Osteocyte (in vitro differentiated cells): ENCODE measurements around the gene EFNA5. TPM values are rescaled to one million over a fixed set of nuclear protein-coding genes. Genes with fewer than 3 reads are reported as not detected.

ENCODE experiments used
- DNase-seq: peaks from one replicate; pipeline ENCODE4 v3.0.0; 2021; ENCODE audit warnings: mixed read lengths; ENCODE audit not compliant: unreplicated experiment; ENCODE audit errors: extremely low spot score
- H3K27ac Mint-ChIP-seq: one replicate; pipeline ENCODE4 v1.8.0; 2021; ENCODE audit warnings: mild to moderate bottlenecking, mixed read lengths; ENCODE audit not compliant: unreplicated experiment
- H3K27me3 Mint-ChIP-seq: one replicate; pipeline ENCODE4 v1.8.0; 2021; ENCODE audit warnings: mixed read lengths; ENCODE audit not compliant: unreplicated experiment
- H3K36me3 Mint-ChIP-seq: one replicate; pipeline ENCODE4 v1.8.0; 2021; ENCODE audit warnings: mixed read lengths; ENCODE audit not compliant: unreplicated experiment
- H3K4me1 Mint-ChIP-seq: one replicate; pipeline ENCODE4 v1.8.0; 2021; ENCODE audit warnings: mixed read lengths; ENCODE audit not compliant: unreplicated experiment
- H3K4me3 Mint-ChIP-seq: one replicate; pipeline ENCODE4 v1.8.0; 2021; ENCODE audit warnings: mild to moderate bottlenecking, moderate library complexity, mixed read lengths; ENCODE audit not compliant: unreplicated experiment
- H3K9me3 Mint-ChIP-seq: one replicate; pipeline ENCODE4 v1.8.0; 2021; ENCODE audit warnings: mixed read lengths; ENCODE audit not compliant: unreplicated experiment
- CTCF ChIP-seq: fragments of 200-600 bp; sonication (generic); IDR thresholded peaks from 2 replicates; pipeline ENCODE4 v1.5.0; 2021; ENCODE audit warnings: antibody characterized with exemption, mild to moderate bottlenecking, moderate library complexity
- total RNA-seq: library from RNA; stranded (reverse); gene quantifications from 2 replicates; pipeline ENCODE4 v1.2.1, GENCODE V29; 2021

Gene EFNA5
- total RNA-seq, 1 donor from 2014 or later = 34.2 TPM

DNA sequence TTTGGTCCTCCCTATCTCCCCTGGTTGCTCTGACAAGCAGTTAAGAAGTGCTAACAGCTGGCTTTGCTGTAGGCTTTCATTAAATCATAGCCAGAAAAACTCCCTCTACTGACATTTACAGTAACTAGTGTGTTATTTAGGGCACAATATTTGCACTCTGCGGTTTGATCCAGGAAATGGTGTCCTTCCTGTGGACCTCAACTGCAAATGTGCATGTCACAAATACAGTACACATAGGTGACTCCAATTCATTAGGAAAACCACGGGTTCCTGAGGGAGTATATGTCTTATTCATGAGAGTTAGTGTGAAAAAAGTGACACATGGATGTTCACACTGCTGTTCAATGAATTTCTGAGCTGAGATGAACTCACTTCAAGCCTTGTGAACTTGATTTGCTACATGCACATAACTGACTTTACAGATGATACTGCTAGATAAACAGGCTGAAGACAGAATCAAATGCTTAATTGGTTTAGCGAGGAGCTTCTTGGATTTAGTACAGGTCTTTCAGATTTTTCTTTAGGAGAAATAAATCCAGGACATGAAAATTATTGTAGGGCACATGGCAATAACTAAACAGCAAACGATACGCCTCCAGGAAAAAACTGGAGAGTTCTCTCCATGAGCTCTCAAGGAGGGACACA lies 281.5 kb downstream of the EFNA5 start:
- DNase-seq = no peak
- no peaks in the 10 kb centered on the region for H3K36me3 Mint-ChIP-seq
- H3K27ac Mint-ChIP-seq = peak overlapping the region; percentile 70
- peak; percentile 55 for TF ChIP-seq CTCF
- H3K27me3 Mint-ChIP-seq = no peaks in the 10 kb centered on the region
- H3K9me3 Mint-ChIP-seq = no peaks in the 10 kb centered on the region
- peaks cover 43% of the 10 kb centered on the region for H3K4me1 Mint-ChIP-seq
- H3K4me3 Mint-ChIP-seq = no peak overlapping the region

GRCh38 chr5:107388141-107388861 lies 282.4 kb downstream of the EFNA5 start:
- peak overlapping the region; percentile 70 for H3K27ac Mint-ChIP-seq
- DNase-seq = no peak
- H3K4me1 Mint-ChIP-seq = peaks cover 34% of the 10 kb centered on the region
- H3K36me3 Mint-ChIP-seq = no peaks in the 10 kb centered on the region
- no peaks in the 10 kb centered on the region for H3K9me3 Mint-ChIP-seq
- no peak overlapping the region for H3K4me3 Mint-ChIP-seq
- TF ChIP-seq CTCF = no peak
- no peaks in the 10 kb centered on the region for H3K27me3 Mint-ChIP-seq

- Mint-ChIP-seq H3K4me3 (peak overlapping the region; percentile 7), H3K27me3 (no peaks in the 10 kb centered on the region), H3K9me3 (no peaks in the 10 kb centered on the region), H3K36me3 (no peaks in the 10 kb centered on the region), H3K27ac (peak overlapping the region; percentile 70), H3K4me1 (peaks cover 28% of the 10 kb centered on the region)
- DNase-seq = no peak
- no peak for TF ChIP-seq CTCF
Measured at GRCh38 chr5:107387526-107388140, 283.1 kb downstream of the EFNA5 start.

DNA sequence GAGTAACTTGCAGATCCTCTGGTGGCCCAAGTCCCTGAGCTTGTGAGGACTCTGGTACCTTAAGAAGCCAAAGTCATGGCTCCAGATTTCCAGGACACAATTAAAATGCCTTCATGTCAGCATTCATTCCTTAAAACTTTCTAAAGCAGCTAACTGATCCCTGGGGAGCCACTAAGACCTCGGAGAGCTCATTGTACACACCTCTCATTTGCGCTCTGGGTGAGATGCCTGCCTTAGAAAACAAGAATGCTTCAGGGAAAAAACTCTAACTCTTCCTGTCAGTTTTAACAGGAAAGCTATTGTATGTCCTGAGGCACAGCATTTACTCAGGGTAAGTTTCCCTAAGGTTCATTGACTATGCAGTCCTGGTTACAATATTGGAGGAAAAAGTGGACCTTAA lies 285.0 kb downstream of the EFNA5 start:
- no peak for TF ChIP-seq CTCF
- Mint-ChIP-seq H3K4me1 (peaks cover 37% of the 10 kb centered on the region), H3K27me3 (no peaks in the 10 kb centered on the region), H3K9me3 (no peaks in the 10 kb centered on the region), H3K4me3 (no peak overlapping the region), H3K27ac (no peak overlapping the region), H3K36me3 (no peaks in the 10 kb centered on the region)
- DNase-seq = no peak

GRCh38 chr5:107384256-107384655 lies 286.5 kb downstream of the EFNA5 start:
- H3K9me3 Mint-ChIP-seq = no peaks in the 10 kb centered on the region
- TF ChIP-seq CTCF = no peak
- H3K4me3 Mint-ChIP-seq = no peak overlapping the region
- H3K36me3 Mint-ChIP-seq = no peaks in the 10 kb centered on the region
- no peaks in the 10 kb centered on the region for H3K27me3 Mint-ChIP-seq
- no peak for DNase-seq
- no peak overlapping the region for H3K27ac Mint-ChIP-seq
- H3K4me1 Mint-ChIP-seq = peaks cover 39% of the 10 kb centered on the region
